Measurements from ENCODE around the gene CTNNA1.

The CTNNA1 gene

DNA sequence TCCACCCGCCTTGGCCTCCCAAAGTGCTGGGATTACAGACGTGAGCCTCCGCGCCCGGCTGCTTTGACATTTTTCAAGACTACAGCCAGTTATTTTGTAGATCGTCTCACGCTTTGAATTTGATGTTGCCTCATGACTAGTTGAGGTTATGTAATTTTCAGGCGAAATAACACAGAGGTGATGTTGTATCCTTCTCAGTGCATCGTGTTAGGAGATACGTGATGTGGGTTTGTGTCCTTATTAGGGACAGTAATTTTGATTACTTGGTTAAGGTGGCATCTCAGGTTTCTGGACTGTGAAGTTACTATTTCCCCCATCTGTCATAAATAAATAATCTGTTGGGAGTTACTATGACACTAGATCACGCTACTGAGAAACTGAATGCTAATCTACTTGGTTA lies 25.0 kb downstream of the CTNNA1 start:
- TF ChIP-seq CTCF (conservative IDR thresholded peaks at IDR 0.05; ENCODE audit: low read depth, low read length), result no peak

GRCh38 chr5:138783976-138784375 lies 30.8 kb downstream of the CTNNA1 start:
- DNase-seq (ENCODE audit: low read depth), result no peak
- no peak for TF ChIP-seq CTCF (conservative IDR thresholded peaks at IDR 0.05; ENCODE audit: low read depth, low read length)
- no peak overlapping the region for H3K4me3 ChIP-seq (ENCODE audit: low read length)

More for the DNA sequence above, 25.0 kb downstream of the CTNNA1 start:
- H3K4me3 ChIP-seq (ENCODE audit: low read length), result no peak overlapping the region
- no peak for DNase-seq (ENCODE audit: low read depth)

GRCh38 chr5:138784590-138784989 lies 31.4 kb downstream of the CTNNA1 start:
- TF ChIP-seq CTCF (conservative IDR thresholded peaks at IDR 0.05; ENCODE audit: low read depth, low read length), result no peak
- no peak overlapping the region for H3K4me3 ChIP-seq (ENCODE audit: low read length)
- DNase-seq (ENCODE audit: low read depth), result no peak

- H3K4me3 ChIP-seq (ENCODE audit: low read length), result no peak overlapping the region
- TF ChIP-seq CTCF (conservative IDR thresholded peaks at IDR 0.05; ENCODE audit: low read depth, low read length), result peak; percentile 70
- no peak for DNase-seq (ENCODE audit: low read depth)
Observed at GRCh38 chr5:138789771-138790242, 36.6 kb downstream of the CTNNA1 start.

GRCh38 chr5:138790684-138791083 lies 37.5 kb downstream of the CTNNA1 start:
- no peak for DNase-seq (ENCODE audit: low read depth)
- no peak for TF ChIP-seq CTCF (conservative IDR thresholded peaks at IDR 0.05; ENCODE audit: low read depth, low read length)
- no peak overlapping the region for H3K4me3 ChIP-seq (ENCODE audit: low read length)

- no peak for TF ChIP-seq CTCF (conservative IDR thresholded peaks at IDR 0.05; ENCODE audit: low read depth, low read length)
- DNase-seq (ENCODE audit: low read depth), result peak; percentile 54
- H3K4me3 ChIP-seq (ENCODE audit: low read length), result no peak overlapping the region
Observed at GRCh38 chr5:138792195-138792790, 39.1 kb downstream of the CTNNA1 start.

DNA sequence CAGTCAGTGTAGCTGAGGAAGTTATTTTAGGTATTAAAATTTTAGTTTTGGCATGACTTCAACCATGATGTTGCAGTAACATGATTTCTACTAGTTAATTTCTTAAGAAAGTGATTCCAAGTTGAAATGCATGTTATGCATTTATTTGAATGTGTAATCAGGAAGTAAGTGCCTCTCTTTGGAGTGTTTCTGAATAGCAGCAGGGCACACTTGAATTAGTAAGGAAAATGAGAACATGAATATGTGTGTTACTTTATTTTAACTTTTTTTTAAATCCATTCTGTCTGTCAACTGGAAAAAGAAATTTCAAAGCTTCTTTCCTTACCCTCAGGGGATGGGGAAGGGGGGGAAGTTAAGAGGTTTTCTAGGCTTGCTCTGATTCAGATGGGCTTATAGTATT lies 40.4 kb downstream of the CTNNA1 start:
- no peak for TF ChIP-seq CTCF (conservative IDR thresholded peaks at IDR 0.05; ENCODE audit: low read depth, low read length)
- H3K4me3 ChIP-seq (ENCODE audit: low read length), result no peak overlapping the region
- DNase-seq (ENCODE audit: low read depth), result no peak

Measured in retinal pigment epithelial cell (primary cell).